Measurements from ENCODE around the gene SPEF1. TPM values are rescaled to one million over a fixed set of nuclear protein-coding genes. Genes with fewer than 3 reads are reported as not detected.

The SPEF1 gene
- total and polyA plus RNA-seq, 2 of the 13 experiments (the other 11 are each of a cell fraction or from before 2014, with no cell fraction given) = 0.11 to 0.27 TPM

DNA sequence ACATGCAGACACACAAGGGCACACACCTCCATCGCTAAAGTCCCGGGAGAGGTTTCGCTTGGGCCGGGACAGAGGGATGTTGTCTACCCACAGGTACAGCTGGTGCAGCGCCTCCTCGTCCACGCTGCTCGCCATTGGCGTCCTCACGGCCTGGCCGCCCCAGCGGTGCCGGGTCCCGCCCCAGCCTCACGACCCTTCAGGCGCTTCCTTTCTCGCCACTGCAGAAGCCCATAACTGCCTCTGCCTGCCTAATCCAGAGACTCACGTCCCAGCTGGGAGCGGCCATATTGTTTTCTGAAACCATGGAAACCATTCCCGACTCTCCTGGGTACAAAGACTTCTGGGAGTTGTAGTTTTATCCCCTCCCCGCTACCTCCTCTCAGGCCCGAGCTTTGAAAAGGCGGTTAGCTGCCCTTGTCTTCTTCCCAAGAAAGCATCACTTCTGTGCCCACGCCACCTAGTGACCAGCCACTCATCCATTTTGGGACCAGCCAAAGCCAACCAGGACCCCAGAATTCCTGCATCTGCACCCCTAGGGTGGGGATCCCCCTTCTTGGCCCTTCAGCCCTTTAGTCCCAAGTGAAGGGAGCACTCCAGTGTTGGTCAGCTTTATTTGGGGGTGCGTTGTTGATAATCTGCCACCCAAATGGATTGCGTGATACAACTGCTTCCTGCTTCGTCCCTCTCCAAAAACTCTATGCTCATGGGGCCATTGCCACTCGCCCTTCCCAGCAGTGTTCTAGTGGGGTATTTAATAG, at the start of gene SPEF1 (continued):
- TF ChIP-seq, protein P1, sequence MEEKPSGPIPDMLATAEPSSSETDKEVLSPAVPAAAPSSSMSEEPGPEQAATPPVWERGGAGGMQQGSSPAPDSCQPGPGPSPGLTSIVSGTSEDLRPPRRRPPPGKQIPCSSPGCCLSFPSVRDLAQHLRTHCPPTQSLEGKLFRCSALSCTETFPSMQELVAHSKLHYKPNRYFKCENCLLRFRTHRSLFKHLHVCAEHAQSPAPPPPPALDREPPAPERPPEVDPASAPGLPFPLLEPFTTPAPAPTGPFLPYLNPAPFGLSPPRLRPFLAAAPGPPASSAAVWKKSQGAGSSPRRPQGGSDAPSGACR (CRISPR knock-in tag; IDR thresholded peaks at IDR 0.05) = no peak
- TF ChIP-seq PRDM4 (CRISPR knock-in tag; IDR thresholded peaks at IDR 0.05; ENCODE audit: borderline replicate concordance) (no peak), GATAD1 (CRISPR knock-in tag; IDR thresholded peaks at IDR 0.05) (peak; percentile 78), ZNF629 (CRISPR knock-in tag; conservative IDR thresholded peaks at IDR 0.05) (no peak), ZNF761 (CRISPR knock-in tag; conservative IDR thresholded peaks at IDR 0.05) (no peak), GMEB2 (CRISPR knock-in tag; IDR thresholded peaks at IDR 0.05; ENCODE audit: low read depth) (no peak), ZNF746 (CRISPR knock-in tag; IDR thresholded peaks at IDR 0.05) (no peak), ZNF501 (CRISPR knock-in tag; IDR thresholded peaks at IDR 0.05) (peak; percentile 95), POGK (CRISPR knock-in tag; conservative IDR thresholded peaks at IDR 0.05) (no peak), TCF12 (IDR thresholded peaks at IDR 0.05) (no peak), TCF12 (CRISPR knock-in tag; IDR thresholded peaks at IDR 0.05) (no peak), EZH2 (conservative IDR thresholded peaks at IDR 0.05; ENCODE audit: low read depth, low read length) (no peak), ZFP90 (CRISPR knock-in tag; IDR thresholded peaks at IDR 0.05; ENCODE audit: borderline replicate concordance) (0 out of 2 replicates have a peak, but pooled peaks have one; percentile 41), KAT7 (CRISPR knock-in tag; IDR thresholded peaks at IDR 0.05; ENCODE audit: borderline replicate concordance) (no peak), DPF2 (CRISPR knock-in tag; IDR thresholded peaks at IDR 0.05; ENCODE audit: borderline replicate concordance, low read depth) (no peak), ZZZ3 (CRISPR knock-in tag; IDR thresholded peaks at IDR 0.05; ENCODE audit: borderline replicate concordance) (no peak), NPAS2 (CRISPR knock-in tag; IDR thresholded peaks at IDR 0.05; ENCODE audit: borderline replicate concordance) (no peak), ZKSCAN1 (IDR thresholded peaks at IDR 0.05; ENCODE audit: low read length) (no peak), ZNF207 (IDR thresholded peaks at IDR 0.05; ENCODE audit: borderline replicate concordance) (no peak), HDAC2 (CRISPR knock-in tag; IDR thresholded peaks at IDR 0.05) (peak; percentile 75), TBP (CRISPR knock-in tag; IDR thresholded peaks at IDR 0.05) (no peak)
- TF ChIP-seq, protein P2, sequence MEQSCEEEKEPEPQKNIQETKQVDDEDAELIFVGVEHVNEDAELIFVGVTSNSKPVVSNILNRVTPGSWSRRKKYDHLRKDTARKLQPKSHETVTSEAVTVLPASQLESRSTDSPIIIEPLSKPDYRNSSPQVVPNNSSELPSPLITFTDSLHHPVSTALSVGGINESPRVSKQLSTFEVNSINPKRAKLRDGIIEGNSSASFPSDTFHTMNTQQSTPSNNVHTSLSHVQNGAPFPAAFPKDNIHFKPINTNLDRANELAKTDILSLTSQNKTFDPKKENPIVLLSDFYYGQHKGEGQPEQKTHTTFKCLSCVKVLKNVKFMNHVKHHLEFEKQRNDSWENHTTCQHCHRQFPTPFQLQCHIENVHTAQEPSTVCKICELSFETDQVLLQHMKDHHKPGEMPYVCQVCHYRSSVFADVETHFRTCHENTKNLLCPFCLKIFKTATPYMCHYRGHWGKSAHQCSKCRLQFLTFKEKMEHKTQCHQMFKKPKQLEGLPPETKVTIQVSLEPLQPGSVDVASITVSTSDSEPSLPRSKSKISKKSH (CRISPR knock-in tag; IDR thresholded peaks at IDR 0.05; ENCODE audit: borderline replicate concordance) = peak; percentile 45; the same call in 1 of the 2 replicates
